Cardiac muscle cell (in vitro differentiated cells and primary cell): Measurements from ENCODE around the gene IL1RAPL2. TPM values are rescaled to one million over a fixed set of nuclear protein-coding genes. Genes with fewer than 3 reads are reported as not detected.

Experiments used
- DNase-seq, 2 donors: peaks; one replicate each; pipeline versions ENCODE4 v3.0.0 to v3.0.0-alpha.2; 2010 to 2017; ENCODE audit warnings: low read depth in 1 of 2, low spot score in 1 of 2
- H3K27ac ChIP-seq: fragments of 200-600 bp; sonication (generic); 2 replicates; pipeline ENCODE4 v1.5.1; 2016
- H3K27me3 ChIP-seq: fragments of 200-600 bp; sonication (generic); 2 replicates; pipeline ENCODE4 v1.6.0; 2016; ENCODE audit warnings: control low read depth
- H3K36me3 ChIP-seq: fragments of 200-600 bp; sonication (generic); 2 replicates; pipeline ENCODE4 v1.5.1; 2016; ENCODE audit warnings: control low read depth
- H3K4me1 ChIP-seq: fragments of 200-600 bp; sonication (generic); 2 replicates; pipeline ENCODE4 v1.8.1; 2017; ENCODE audit warnings: low read depth, mild to moderate bottlenecking, mixed run types
- H3K4me3 ChIP-seq: fragments of 200-600 bp; sonication (generic); 2 replicates; pipeline ENCODE4 v1.5.1; 2016; ENCODE audit warnings: mild to moderate bottlenecking
- H3K9me3 ChIP-seq: fragments of 200-600 bp; sonication (generic); 2 replicates; pipeline ENCODE4 v1.5.1; 2017; ENCODE audit warnings: low read depth, mild to moderate bottlenecking, control low read depth
- CTCF ChIP-seq: IDR thresholded peaks from 2 replicates; pipeline ENCODE4 v1.5.1; 2012; ENCODE audit warnings: low read depth, mild to moderate bottlenecking, low read length
- polyA plus RNA-seq: library from polyadenylated mRNA; unstranded; fragments of >200 nt; fragmentation: Nextera tagmentation; extraction: Ambion mirVana; gene quantifications from 2 replicates; pipeline ENCODE4 v1.2.1, GENCODE V29; 2016
- total RNA-seq: library from RNA; depleted of rRNA; stranded (reverse); fragments of >200 nt; gene quantifications from 2 replicates; pipeline ENCODE4 v1.2.3, GENCODE V29; 2016

IL1RAPL2 gene
- total and polyA plus RNA-seq, 2 experiments from 2014 or later, result not detected

- H3K27me3 ChIP-seq, result no peaks in the 10 kb centered on the region
- TF ChIP-seq CTCF, result no peak
- no peak for DNase-seq
These were observed 115.2 kb downstream of the IL1RAPL2 start for GRCh38 chrX:104681214-104681613.

GRCh38 chrX:104684077-104684476, 118.1 kb downstream of the IL1RAPL2 start:
- no peaks in the 10 kb centered on the region for H3K4me1 ChIP-seq
- DNase-seq, result no peak
- no peak overlapping the region for H3K27ac ChIP-seq
- H3K9me3 ChIP-seq, result no peaks in the 10 kb centered on the region
- no peaks in the 10 kb centered on the region for H3K36me3 ChIP-seq
- H3K4me3 ChIP-seq, result no peak overlapping the region
- TF ChIP-seq CTCF, result no peak
- no peaks in the 10 kb centered on the region for H3K27me3 ChIP-seq

More at GRCh38 chrX:104681214-104681613, 115.2 kb downstream of the IL1RAPL2 start:
- no peaks in the 10 kb centered on the region for H3K9me3 ChIP-seq
- H3K4me3 ChIP-seq, result no peak overlapping the region
- no peaks in the 10 kb centered on the region for H3K36me3 ChIP-seq
- H3K27ac ChIP-seq, result no peak overlapping the region
- H3K4me1 ChIP-seq, result no peaks in the 10 kb centered on the region

- Histone ChIP-seq H3K4me1 (no peaks in the 10 kb centered on the region), H3K36me3 (no peaks in the 10 kb centered on the region), H3K27ac (no peak overlapping the region), H3K9me3 (no peaks in the 10 kb centered on the region), H3K4me3 (no peak overlapping the region), H3K27me3 (peaks cover 4% of the 10 kb centered on the region)
- TF ChIP-seq CTCF, result no peak
- no peak for DNase-seq
These were observed 129.6 kb downstream of the IL1RAPL2 start for GRCh38 chrX:104695593-104695992.

- Histone ChIP-seq H3K9me3 (no peaks in the 10 kb centered on the region), H3K4me3 (no peak overlapping the region), H3K27me3 (peaks cover 4% of the 10 kb centered on the region), H3K27ac (no peak overlapping the region), H3K36me3 (no peaks in the 10 kb centered on the region), H3K4me1 (no peaks in the 10 kb centered on the region)
- no peak for DNase-seq
- no peak for TF ChIP-seq CTCF
These were observed 130.7 kb downstream of the IL1RAPL2 start for GRCh38 chrX:104696667-104697066.

- TF ChIP-seq CTCF, result no peak
- no peak overlapping the region for H3K4me3 ChIP-seq
- H3K27ac ChIP-seq, result no peak overlapping the region
- no peaks in the 10 kb centered on the region for H3K9me3 ChIP-seq
- DNase-seq, result no peak
- no peaks in the 10 kb centered on the region for H3K4me1 ChIP-seq
- no peaks in the 10 kb centered on the region for H3K36me3 ChIP-seq
- H3K27me3 ChIP-seq, result peaks cover 4% of the 10 kb centered on the region
These were observed 131.3 kb downstream of the IL1RAPL2 start for GRCh38 chrX:104697294-104697693.

GRCh38 chrX:104707042-104707441, 141.0 kb downstream of the IL1RAPL2 start:
- H3K9me3 ChIP-seq, result no peaks in the 10 kb centered on the region
- H3K4me1 ChIP-seq, result no peaks in the 10 kb centered on the region
- no peaks in the 10 kb centered on the region for H3K36me3 ChIP-seq
- no peak for TF ChIP-seq CTCF
- no peaks in the 10 kb centered on the region for H3K27me3 ChIP-seq
- no peak overlapping the region for H3K4me3 ChIP-seq
- H3K27ac ChIP-seq, result no peak overlapping the region
- DNase-seq, result no peak
